Measurements from ENCODE around the gene APH1A.
A peak's percentile ranks its signal among the peaks of the same experiment; 100 is the strongest.
"Not testable (repeated sequence)": the region's sequence is repeated elsewhere in the genome, so short reads cannot be mapped to it uniquely, and the experiment has no call there.

Gene APH1A

GRCh38 chr1:150268705-150269403, at the start of gene APH1A:
Gene APH1A, minus strand, starts transcription at chr1:150269016. Its CDS starts 206 bp downstream, at chr1:150268810.
- DNase-seq, result peak; percentile 96

- DNase-seq, result not testable (repeated sequence)
Observed at GRCh38 chr1:150314691-150315090, 45.9 kb upstream of the APH1A start.

- DNase-seq, result no peak
Observed at GRCh38 chr1:150311762-150312161, 42.9 kb upstream of the APH1A start.

GRCh38 chr1:150309758-150310508, 41.1 kb upstream of the APH1A start:
- DNase-seq, result no peak

- DNase-seq, result not testable (repeated sequence)
Observed at GRCh38 chr1:150308585-150308984, 39.8 kb upstream of the APH1A start.

GRCh38 chr1:150302902-150303301, 34.1 kb upstream of the APH1A start:
- DNase-seq, result no peak

- DNase-seq, result no peak
Observed at GRCh38 chr1:150302338-150302737, 33.5 kb upstream of the APH1A start.

- DNase-seq, result no peak
Observed at GRCh38 chr1:150299716-150300115, 30.9 kb upstream of the APH1A start.

- no peak for DNase-seq
Observed at GRCh38 chr1:150295476-150295875, 26.7 kb upstream of the APH1A start.

GRCh38 chr1:150293433-150294253, 24.8 kb upstream of the APH1A start, which contains the start of gene MRPS21:
Gene MRPS21, plus strand, starts transcription at chr1:150293861. Its CDS starts 506 bp downstream, at chr1:150294367.
- peak; percentile 91 for DNase-seq

GRCh38 chr1:150288822-150289221, 20.0 kb upstream of the APH1A start:
- no peak for DNase-seq

- DNase-seq, result no peak
Observed at GRCh38 chr1:150288382-150288781, 19.6 kb upstream of the APH1A start.

GRCh38 chr1:150283260-150283659, 14.4 kb upstream of the APH1A start:
- no peak for DNase-seq

GRCh38 chr1:150282558-150282958, 13.7 kb upstream of the APH1A start:
- no peak for DNase-seq

- DNase-seq, result peak; percentile 86
Observed at GRCh38 chr1:150281758-150282557, 13.1 kb upstream of the APH1A start, which contains the start of gene CIART. Gene CIART, plus strand, starts transcription at chr1:150282554. Its CDS starts 714 bp downstream, at chr1:150283268.

- DNase-seq, result peak; percentile 70
Observed at GRCh38 chr1:150281221-150281757, 12.5 kb upstream of the APH1A start.

- no peak for DNase-seq
Observed at GRCh38 chr1:150280138-150280707, 11.4 kb upstream of the APH1A start.

GRCh38 chr1:150273311-150273710, 4.5 kb upstream of the APH1A start:
- DNase-seq, result no peak

- DNase-seq, result no peak
Observed at GRCh38 chr1:150271291-150271959, 2.6 kb upstream of the APH1A start.

GRCh38 chr1:150269451-150269850, 635 bp upstream of the APH1A start:
- no peak for DNase-seq

GRCh38 chr1:150268340-150268704, 494 bp downstream of the APH1A start:
- peak; percentile 48 for DNase-seq
